ENCODE results near the gene GUCA2B. TPM values are rescaled to one million over a fixed set of nuclear protein-coding genes. Genes with fewer than 3 reads are reported as not detected.

GUCA2B gene
- total RNA-seq, 1 experiment from 2014 or later: not detected

DNA sequence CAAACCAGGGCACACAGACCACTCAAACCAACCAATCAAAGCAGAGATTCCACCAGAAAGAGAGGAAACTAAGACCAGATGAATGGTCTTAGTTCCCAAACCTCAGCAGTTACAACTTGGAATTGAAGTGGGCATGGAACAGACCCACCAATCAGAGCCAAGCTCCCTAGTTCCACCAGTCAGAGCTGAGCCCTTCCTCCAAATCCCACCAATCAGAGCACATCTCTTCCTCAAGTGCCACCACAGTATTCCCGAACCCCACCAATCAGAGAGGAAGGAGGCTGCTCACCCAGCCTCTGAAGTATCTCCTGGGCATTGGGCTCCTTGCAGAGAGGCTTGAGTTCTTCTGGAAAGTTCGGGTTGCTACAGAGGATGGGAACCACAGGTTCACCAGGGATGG is 9.9 kb downstream of the GUCA2B start:
- H2BK5ac ChIP-seq (ENCODE audit: insufficient read length, low read length): no peak overlapping the region
- no peaks in the 10 kb centered on the region; the same call in 1 of the 2 replicates for H3K4me1 ChIP-seq (ENCODE audit: insufficient read depth, low read length)
- H2BK120ac ChIP-seq (ENCODE audit: low read depth, low read length, poor library complexity, severe bottlenecking): no peak overlapping the region
- no peak overlapping the region for H3K4me2 ChIP-seq (ENCODE audit: insufficient read depth, insufficient read length, low read length)
- H4K8ac ChIP-seq (replicated peaks; ENCODE audit: insufficient read length, low read depth, low read length): no peak overlapping the region
- no peak overlapping the region for H2AFZ ChIP-seq (ENCODE audit: low read length)
- no peak overlapping the region for H3K23ac ChIP-seq (ENCODE audit: insufficient read length, low read depth, low read length)
- H3K27ac ChIP-seq (ENCODE audit: insufficient read length, low read depth, low read length): no peak overlapping the region
- H3K9ac ChIP-seq (ENCODE audit: extremely low read depth, insufficient read length, low read length): no peak overlapping the region
- no peak overlapping the region for H2AK5ac ChIP-seq (ENCODE audit: insufficient read length, low read length)
- no peak overlapping the region for H3T11ph ChIP-seq (ENCODE audit: low read length)
- H3K4ac ChIP-seq (ENCODE audit: low read depth, low read length): no peak overlapping the region
- no peak overlapping the region for H2BK12ac ChIP-seq (ENCODE audit: insufficient read length, low read depth, low read length)
- no peak overlapping the region for H4K5ac ChIP-seq (ENCODE audit: insufficient read length, low read depth, low read length)
- H3K18ac ChIP-seq (ENCODE audit: insufficient read length, low read depth, low read length): no peak overlapping the region
- H4K91ac ChIP-seq (ENCODE audit: insufficient read length, low read depth, low read length): no peak overlapping the region
- WGBS (ENCODE audit: extremely low coverage, insufficient read length, low lambda C conversion rate): no CpG with 5 or more reads among the region's 2 CpGs
- DNase-seq: no peak
- no peak for TF ChIP-seq CTCF (conservative IDR thresholded peaks at IDR 0.05)
- H3K27me3 ChIP-seq (ENCODE audit: insufficient read depth, low read length): no peaks in the 10 kb centered on the region
- no peaks in the 10 kb centered on the region for H3K9me3 ChIP-seq (ENCODE audit: control insufficient read depth, low read depth, low read length)
- H3K14ac ChIP-seq (ENCODE audit: insufficient read depth, low read length): no peak overlapping the region
- Mint-ChIP-seq H3K9me3 (peaks cover 0 to 5% of the 10 kb centered on the region in 2 experiments; a peak in 2 of 5 replicates), H3K4me1 (peaks cover 7 to 9% of the 10 kb centered on the region in 2 experiments), H3K36me3 (ENCODE audit: insufficient read depth in 1 of 3, low read depth in 3 of 3) (no peaks in the 10 kb centered on the region), H3K4me3 (no peak overlapping the region), H3K27me3 (ENCODE audit: low read depth) (peaks cover 10% of the 10 kb centered on the region), H3K27ac (no peak overlapping the region)
- H2BK15ac ChIP-seq (ENCODE audit: low read depth, low read length): no peak overlapping the region
- no peaks in the 10 kb centered on the region for H3K79me1 ChIP-seq (ENCODE audit: insufficient read depth, low read depth, low read length, poor library complexity, severe bottlenecking)
- no peaks in the 10 kb centered on the region for H3K79me2 ChIP-seq (ENCODE audit: insufficient read depth, low read length)
- no peak overlapping the region for H2BK20ac ChIP-seq (ENCODE audit: low read depth, low read length, poor library complexity, severe bottlenecking)
- no peak overlapping the region for H3K56ac ChIP-seq (ENCODE audit: insufficient read length, low read depth, low read length)
- H4K20me1 ChIP-seq (ENCODE audit: control insufficient read depth, insufficient read depth, insufficient read length): no peaks in the 10 kb centered on the region
- H3K23me2 ChIP-seq (ENCODE audit: insufficient read length, low read depth, low read length, poor library complexity, severe bottlenecking): no peaks in the 10 kb centered on the region
